CD1c-positive myeloid dendritic cell (primary cell): ENCODE data around the gene TMEM161A.
"Not testable (repeated sequence)": the region's sequence is repeated elsewhere in the genome, so short reads cannot be mapped to it uniquely, and the experiment has no call there.

Experiments used
- DNase-seq: peaks from one replicate; pipeline ENCODE4 v3.0.0-alpha.2; 2016; ENCODE audit errors: extremely low spot score

Gene TMEM161A

GRCh38 chr19:19138109-19138981 lies at the start of gene TMEM161A:
TMEM161A (minus strand) TSS chr19:19138478; CDS start chr19:19138428, 50 bp downstream.
- peak; percentile 98 for DNase-seq

GRCh38 chr19:19186742-19187141 lies 48.5 kb upstream of the TMEM161A start:
- no peak for DNase-seq

- DNase-seq: peak; percentile 77
Measured at GRCh38 chr19:19185853-19186740, 47.8 kb upstream of the TMEM161A start.

- no peak for DNase-seq
Measured at GRCh38 chr19:19181488-19181998, 43.3 kb upstream of the TMEM161A start.

GRCh38 chr19:19179548-19180441 lies 41.5 kb upstream of the TMEM161A start:
- no peak for DNase-seq

GRCh38 chr19:19176950-19177349 lies 38.7 kb upstream of the TMEM161A start:
- DNase-seq: no peak

GRCh38 chr19:19173243-19173642 lies 35.0 kb upstream of the TMEM161A start:
- not testable (repeated sequence) for DNase-seq

GRCh38 chr19:19171821-19172532 lies 33.7 kb upstream of the TMEM161A start:
- no peak for DNase-seq

- no peak for DNase-seq
Measured at GRCh38 chr19:19170873-19171672, 32.8 kb upstream of the TMEM161A start.

- peak; percentile 75 for DNase-seq
Measured at GRCh38 chr19:19170053-19170872, 32.0 kb upstream of the TMEM161A start, which contains the start of gene MEF2B. MEF2B (minus strand) TSS chr19:19170263; CDS start chr19:19150735, 19,528 bp downstream.

GRCh38 chr19:19169236-19170052 lies 31.2 kb upstream of the TMEM161A start:
- no peak for DNase-seq

- DNase-seq: no peak
Measured at GRCh38 chr19:19167612-19168011, 29.3 kb upstream of the TMEM161A start.

- DNase-seq: no peak
Measured at GRCh38 chr19:19165396-19165795, 27.1 kb upstream of the TMEM161A start.

GRCh38 chr19:19162495-19162894 lies 24.2 kb upstream of the TMEM161A start:
- DNase-seq: no peak

GRCh38 chr19:19160461-19161035 lies 22.3 kb upstream of the TMEM161A start:
- DNase-seq: peak; percentile 20

- DNase-seq: no peak
Measured at GRCh38 chr19:19159534-19159933, 21.3 kb upstream of the TMEM161A start.

GRCh38 chr19:19157808-19158207 lies 19.5 kb upstream of the TMEM161A start:
- DNase-seq: no peak
